Stimulated activated CD4-positive, alpha-beta T cell treated with anti-CD3 and anti-CD28 coated beads, Interleukin-12 subunit alpha, Interleukin-12 subunit beta, amount 100 ng/mL, for 48 hours (primary cell): ENCODE results near the gene ABCA12.

Experiments used
- DNase-seq, 3 donors: peaks; one replicate each; pipeline ENCODE4 v3.0.0-alpha.2; 2020; ENCODE audit warnings: low read depth in 2 of 3, low spot score in 1 of 3

ABCA12 gene

GRCh38 chr2:214987261-214987660 is 151.2 kb downstream of the ABCA12 start:
- no peak for DNase-seq

GRCh38 chr2:214985619-214986018 is 152.8 kb downstream of the ABCA12 start:
- no peak for DNase-seq

- DNase-seq, result no peak
These were observed 172.0 kb downstream of the ABCA12 start for GRCh38 chr2:214966420-214966819.

- no peak for DNase-seq
These were observed 177.7 kb downstream of the ABCA12 start for GRCh38 chr2:214960677-214961076.

GRCh38 chr2:214946949-214947348 is 191.5 kb downstream of the ABCA12 start:
- no peak for DNase-seq

- no peak for DNase-seq
These were observed 204.4 kb downstream of the ABCA12 start for GRCh38 chr2:214934006-214934405.

- DNase-seq, result no peak
These were observed 233.8 kb downstream of the ABCA12 start for GRCh38 chr2:214904634-214905033.

- DNase-seq, result no peak
These were observed 234.2 kb downstream of the ABCA12 start for GRCh38 chr2:214904176-214904575.

- no peak for DNase-seq
These were observed 236.1 kb downstream of the ABCA12 start for GRCh38 chr2:214902286-214902685.

GRCh38 chr2:214899751-214900150 is 238.7 kb downstream of the ABCA12 start:
- DNase-seq, result no peak

GRCh38 chr2:214896274-214896673 is 242.2 kb downstream of the ABCA12 start:
- DNase-seq, result no peak

- no peak for DNase-seq
These were observed 243.0 kb downstream of the ABCA12 start for GRCh38 chr2:214895469-214895868.

GRCh38 chr2:214889301-214889700 is 249.1 kb downstream of the ABCA12 start:
- no peak for DNase-seq

- no peak for DNase-seq
These were observed 256.7 kb downstream of the ABCA12 start for GRCh38 chr2:214881647-214882202.
